GM23248 (cell line): ENCODE data around the gene GPR139. TPM values are rescaled to one million over a fixed set of nuclear protein-coding genes. Genes with fewer than 3 reads are reported as not detected.

ENCODE experiments used
- DNase-seq: peaks from one replicate; pipeline ENCODE4 v3.0.0-alpha.2; 2015
- H2AFZ ChIP-seq: fragments of 200-600 bp; sonication (generic); 2 replicates; pipeline ENCODE4 v1.6.1; 2016; ENCODE audit warnings: antibody characterized with exemption
- H3F3A ChIP-seq: fragments of 200-600 bp; sonication (generic); 2 replicates; pipeline ENCODE4 v1.6.1; 2016; ENCODE audit warnings: mild to moderate bottlenecking, antibody characterized with exemption, mixed run types; ENCODE audit not compliant: insufficient read depth
- H3K27ac ChIP-seq: fragments of 200-600 bp; sonication (generic); 2 replicates; pipeline ENCODE4 v1.5.1; 2016; ENCODE audit warnings: mild to moderate bottlenecking
- H3K27me3 ChIP-seq: fragments of 200-600 bp; sonication (generic); replicated peaks from 2 replicates; pipeline ENCODE4 v1.6.1; 2016; ENCODE audit warnings: mild to moderate bottlenecking; ENCODE audit not compliant: insufficient read depth
- H3K36me3 ChIP-seq: fragments of 200-600 bp; sonication (generic); 2 replicates; pipeline ENCODE4 v1.6.1; 2016; ENCODE audit warnings: low read depth, mild to moderate bottlenecking
- H3K4me1 ChIP-seq: fragments of 200-600 bp; sonication (generic); 2 replicates; pipeline ENCODE4 v1.6.1; 2016; ENCODE audit warnings: mild to moderate bottlenecking; ENCODE audit not compliant: insufficient read depth
- H3K4me2 ChIP-seq: fragments of 200-600 bp; sonication (generic); one replicate; pipeline ENCODE4 v1.6.1; 2016; ENCODE audit warnings: mild to moderate bottlenecking; ENCODE audit not compliant: unreplicated experiment
- H3K4me3 ChIP-seq: fragments of 200-600 bp; sonication (generic); 2 replicates; pipeline ENCODE4 v1.5.1; 2016; ENCODE audit warnings: mild to moderate bottlenecking
- H3K79me2 ChIP-seq: fragments of 200-600 bp; sonication (generic); 2 replicates; pipeline ENCODE4 v1.6.1; 2016; ENCODE audit warnings: mild to moderate bottlenecking; ENCODE audit not compliant: insufficient read depth
- H3K9ac ChIP-seq: fragments of 200-600 bp; sonication (generic); 2 replicates; pipeline ENCODE4 v1.6.1; 2016; ENCODE audit warnings: mild to moderate bottlenecking
- H3K9me2 ChIP-seq: fragments of 200-600 bp; sonication (generic); 2 replicates; pipeline ENCODE4 v1.6.1; 2016; ENCODE audit warnings: mixed run types, mild to moderate bottlenecking, moderate library complexity; ENCODE audit not compliant: insufficient read depth
- H3K9me3 ChIP-seq: fragments of 200-600 bp; sonication (generic); one replicate; pipeline ENCODE4 v1.6.1; 2017; ENCODE audit warnings: low read depth
- H4K20me1 ChIP-seq: fragments of 200-600 bp; sonication (generic); 2 replicates; pipeline ENCODE4 v1.6.0; 2016; ENCODE audit not compliant: insufficient read depth
- EZH2 ChIP-seq: fragments of 200-600 bp; sonication (generic); IDR thresholded peaks from 2 replicates; pipeline ENCODE4 v1.6.1; 2018; ENCODE audit warnings: antibody characterized with exemption, mild to moderate bottlenecking; ENCODE audit not compliant: insufficient read depth, poor library complexity, severe bottlenecking
- EZH2phosphoT487 ChIP-seq: fragments of 200-600 bp; sonication (generic); IDR thresholded peaks from 2 replicates; pipeline ENCODE4 v1.6.1; 2018; ENCODE audit warnings: antibody characterized with exemption, moderate library complexity, mild to moderate bottlenecking, low read depth; ENCODE audit not compliant: insufficient read depth
- WGBS, 2 experiments: methylation state at CpG; one replicate each; pipeline ENCODE4 v1.1.6; 2015 to 2017; ENCODE audit warnings: low lambda C conversion rate in 2 of 2, low coverage in 1 of 2; ENCODE audit errors: missing lambda C conversion rate in 2 of 2; 5-methylcytosine and 5-hydroxymethylcytosine counted together
- in situ Hi-C: fragments of 300-500 bp; cut with MboI; formaldehyde crosslinking; loops from 2 replicates; pipeline ENCODE4 v1.15.0; 2020
- polyA plus RNA-seq: library from polyadenylated mRNA; unstranded; fragments of >200 nt; fragmentation: Nextera tagmentation; extraction: Ambion mirVana; gene quantifications from 2 replicates; pipeline ENCODE4 v1.2.1, GENCODE V29; 2016
- total RNA-seq: library from RNA; depleted of rRNA; stranded (reverse); fragments of >200 nt; shearing (Covaris generic); gene quantifications from 2 replicates; pipeline ENCODE4 v1.2.3, GENCODE V29; 2014

GPR139 gene
- total and polyA plus RNA-seq, 2 experiments from 2014 or later, result not detected

- Histone ChIP-seq H4K20me1 (no peaks in the 10 kb centered on the region), H3K4me3 (no peak overlapping the region), H3F3A (no peaks in the 10 kb centered on the region), H3K27ac (no peak overlapping the region), H3K4me1 (no peaks in the 10 kb centered on the region), H3K27me3 (no peaks in the 10 kb centered on the region), H3K9ac (no peak overlapping the region), H3K9me2 (no peaks in the 10 kb centered on the region), H3K4me2 (no peak overlapping the region), H3K36me3 (no peaks in the 10 kb centered on the region), H2AFZ (no peak overlapping the region), H3K79me2 (no peaks in the 10 kb centered on the region), H3K9me3 (no peaks in the 10 kb centered on the region)
- DNase-seq, result no peak
- WGBS, 2 experiments, result 7 to 23% methylated on average over 2 of the region's 2 CpGs
- in situ Hi-C loops, result no loop called here
- TF ChIP-seq EZH2, result no peak
- TF ChIP-seq EZH2phosphoT487, result no peak
Measured at GRCh38 chr16:20107083-20107482, 33.4 kb upstream of the GPR139 start.

GRCh38 chr16:20104563-20105183 is 31.0 kb upstream of the GPR139 start:
- Histone ChIP-seq H3K9ac (no peak overlapping the region), H3K27me3 (no peaks in the 10 kb centered on the region), H2AFZ (no peak overlapping the region), H3K9me2 (no peaks in the 10 kb centered on the region), H3K36me3 (no peaks in the 10 kb centered on the region), H4K20me1 (no peaks in the 10 kb centered on the region), H3K4me1 (no peaks in the 10 kb centered on the region), H3K79me2 (no peaks in the 10 kb centered on the region), H3K4me3 (no peak overlapping the region), H3K9me3 (no peaks in the 10 kb centered on the region), H3F3A (no peaks in the 10 kb centered on the region), H3K27ac (no peak overlapping the region), H3K4me2 (no peak overlapping the region)
- 24 to 32% methylated on average over 4 of the region's 4 CpGs for WGBS, 2 experiments
- in situ Hi-C loops, result no loop called here
- TF ChIP-seq EZH2phosphoT487 (no peak), EZH2 (no peak)
- no peak for DNase-seq

- Histone ChIP-seq H2AFZ (no peak overlapping the region), H3K4me2 (no peak overlapping the region), H3F3A (no peaks in the 10 kb centered on the region), H3K79me2 (no peaks in the 10 kb centered on the region), H3K4me1 (no peaks in the 10 kb centered on the region), H3K9ac (no peak overlapping the region), H3K27me3 (no peaks in the 10 kb centered on the region), H3K36me3 (no peaks in the 10 kb centered on the region), H3K27ac (no peak overlapping the region), H4K20me1 (no peaks in the 10 kb centered on the region), H3K9me2 (no peaks in the 10 kb centered on the region), H3K9me3 (no peaks in the 10 kb centered on the region), H3K4me3 (no peak overlapping the region)
- no peak for DNase-seq
- no peak for TF ChIP-seq EZH2
- no peak for TF ChIP-seq EZH2phosphoT487
- WGBS, 2 experiments, result 2 to 76% methylated on average over 1 of the region's 1 CpG
- in situ Hi-C loops, result no loop called here
Measured at GRCh38 chr16:20102521-20102920, 28.8 kb upstream of the GPR139 start.

GRCh38 chr16:20102021-20102420 is 28.3 kb upstream of the GPR139 start:
- no peaks in the 10 kb centered on the region for H3K9me2 ChIP-seq
- no peaks in the 10 kb centered on the region for H3K36me3 ChIP-seq
- no peak overlapping the region for H3K27ac ChIP-seq
- TF ChIP-seq EZH2, result no peak
- no peak for TF ChIP-seq EZH2phosphoT487
- 11 to 13% methylated on average over 2 of the region's 2 CpGs for WGBS, 2 experiments
- no peak overlapping the region for H2AFZ ChIP-seq
- in situ Hi-C loops, result no loop called here
- no peak overlapping the region for H3K4me2 ChIP-seq
- no peaks in the 10 kb centered on the region for H3K27me3 ChIP-seq
- no peaks in the 10 kb centered on the region for H3K79me2 ChIP-seq
- no peak overlapping the region for H3K4me3 ChIP-seq
- no peak overlapping the region for H3K9ac ChIP-seq
- no peaks in the 10 kb centered on the region for H3K4me1 ChIP-seq
- no peak for DNase-seq
- no peaks in the 10 kb centered on the region for H3F3A ChIP-seq
- no peaks in the 10 kb centered on the region for H4K20me1 ChIP-seq
- H3K9me3 ChIP-seq, result no peaks in the 10 kb centered on the region

- Histone ChIP-seq H3K9me3 (no peaks in the 10 kb centered on the region), H3K4me1 (no peaks in the 10 kb centered on the region), H3K27me3 (no peaks in the 10 kb centered on the region), H3K36me3 (no peaks in the 10 kb centered on the region), H3K9me2 (no peaks in the 10 kb centered on the region), H2AFZ (no peak overlapping the region), H3K4me2 (no peak overlapping the region), H3K4me3 (no peak overlapping the region), H3K9ac (no peak overlapping the region), H4K20me1 (no peaks in the 10 kb centered on the region), H3F3A (no peaks in the 10 kb centered on the region), H3K79me2 (no peaks in the 10 kb centered on the region), H3K27ac (no peak overlapping the region)
- in situ Hi-C loops, result no loop called here
- TF ChIP-seq EZH2phosphoT487 (no peak), EZH2 (no peak)
- 22 to 29% methylated on average over 4 of the region's 4 CpGs for WGBS, 2 experiments
- DNase-seq, result no peak
Measured at GRCh38 chr16:20099375-20099774, 25.7 kb upstream of the GPR139 start.
